ENCODE results near the gene FNDC3A. TPM values are rescaled to one million over a fixed set of nuclear protein-coding genes. Genes with fewer than 3 reads are reported as not detected.

FNDC3A gene
- total RNA-seq, 3 donors from 2014 or later (not counting 1 experiment from before 2014, with no cell fraction given): 38.3 to 46.0 (median 41.5) TPM

DNA sequence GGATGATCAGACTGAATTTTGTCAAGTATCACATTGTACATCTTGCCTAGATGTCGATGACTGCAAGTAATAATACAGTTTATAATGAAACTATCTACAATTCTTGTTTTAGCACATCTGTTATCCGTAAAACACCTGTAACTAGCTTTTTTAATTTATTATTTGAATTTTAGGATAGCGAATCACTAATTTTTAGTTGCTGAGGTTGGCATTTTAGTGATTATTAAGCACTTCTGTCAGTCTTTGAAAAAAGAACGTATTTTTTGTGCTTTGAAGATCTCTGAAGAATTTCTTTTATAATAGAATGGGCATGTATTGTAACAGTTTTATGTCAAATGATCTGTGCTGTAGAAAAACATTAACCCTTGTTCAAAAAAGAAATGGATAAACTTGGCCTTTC lies 232.9 kb downstream of the FNDC3A start:
- Histone ChIP-seq H3K27ac (ENCODE audit: low read length) (no peak overlapping the region), H3K36me3 (ENCODE audit: control insufficient read depth, insufficient read depth, low read length) (peaks cover 43% of the 10 kb centered on the region), H3K27me3 (ENCODE audit: control insufficient read depth, insufficient read depth, low read length) (no peaks in the 10 kb centered on the region), H3K9me3 (ENCODE audit: control insufficient read depth, insufficient read depth, low read length) (no peaks in the 10 kb centered on the region), H3K4me1 (ENCODE audit: control insufficient read depth, insufficient read depth, low read length) (no peaks in the 10 kb centered on the region), H3K4me3 (ENCODE audit: low read length) (no peak overlapping the region)
- intact Hi-C loops (cut with micrococcal nuclease): no loop called here
- no peak for DNase-seq
- Mint-ChIP-seq H3K4me1 (no peaks in the 10 kb centered on the region), H3K27me3 (ENCODE audit: low read depth in 2 of 2) (no peaks in the 10 kb centered on the region), H3K27ac (no peak overlapping the region), H3K9me3 (no peaks in the 10 kb centered on the region), H3K4me3 (no peak overlapping the region), H3K36me3 (peaks cover 11% of the 10 kb centered on the region)
- TF ChIP-seq, protein P1, sequence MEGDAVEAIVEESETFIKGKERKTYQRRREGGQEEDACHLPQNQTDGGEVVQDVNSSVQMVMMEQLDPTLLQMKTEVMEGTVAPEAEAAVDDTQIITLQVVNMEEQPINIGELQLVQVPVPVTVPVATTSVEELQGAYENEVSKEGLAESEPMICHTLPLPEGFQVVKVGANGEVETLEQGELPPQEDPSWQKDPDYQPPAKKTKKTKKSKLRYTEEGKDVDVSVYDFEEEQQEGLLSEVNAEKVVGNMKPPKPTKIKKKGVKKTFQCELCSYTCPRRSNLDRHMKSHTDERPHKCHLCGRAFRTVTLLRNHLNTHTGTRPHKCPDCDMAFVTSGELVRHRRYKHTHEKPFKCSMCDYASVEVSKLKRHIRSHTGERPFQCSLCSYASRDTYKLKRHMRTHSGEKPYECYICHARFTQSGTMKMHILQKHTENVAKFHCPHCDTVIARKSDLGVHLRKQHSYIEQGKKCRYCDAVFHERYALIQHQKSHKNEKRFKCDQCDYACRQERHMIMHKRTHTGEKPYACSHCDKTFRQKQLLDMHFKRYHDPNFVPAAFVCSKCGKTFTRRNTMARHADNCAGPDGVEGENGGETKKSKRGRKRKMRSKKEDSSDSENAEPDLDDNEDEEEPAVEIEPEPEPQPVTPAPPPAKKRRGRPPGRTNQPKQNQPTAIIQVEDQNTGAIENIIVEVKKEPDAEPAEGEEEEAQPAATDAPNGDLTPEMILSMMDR (IDR thresholded peaks at IDR 0.05): no peak
- no peak for ATAC-seq
- 100% methylated on average over 2 of the region's 4 CpGs for whole genome bisulfite sequencing (ENCODE audit: insufficient coverage)

DNA sequence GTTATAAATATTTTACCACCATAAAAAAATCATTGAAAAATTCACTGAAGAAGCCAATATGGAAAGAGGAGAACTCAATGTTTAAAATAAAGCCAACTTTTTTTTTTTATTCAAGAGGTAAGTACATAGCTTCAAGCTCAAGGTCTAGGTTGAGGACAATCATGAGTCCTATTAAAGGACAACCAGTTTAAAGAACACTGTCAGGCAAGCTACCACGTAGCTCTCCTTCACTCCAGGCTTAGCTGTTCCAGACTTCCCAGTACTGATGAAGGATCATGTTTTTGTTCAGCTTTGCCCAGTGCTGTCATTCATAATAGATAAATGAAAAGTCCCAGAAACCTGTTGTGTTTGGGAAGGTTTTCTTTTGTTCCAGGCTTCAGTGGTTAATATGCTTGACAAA lies 234.4 kb downstream of the FNDC3A start:
- Mint-ChIP-seq H3K9me3 (no peaks in the 10 kb centered on the region), H3K27me3 (ENCODE audit: low read depth in 2 of 2) (no peaks in the 10 kb centered on the region), H3K27ac (peak overlapping the region; percentile 18 to 42), H3K4me3 (no peak overlapping the region), H3K36me3 (peaks cover under 1% of the 10 kb centered on the region), H3K4me1 (peaks cover 6 to 8% of the 10 kb centered on the region in 2 donors)
- DNase-seq (no peak), ATAC-seq (no peak)
- intact Hi-C loops (cut with micrococcal nuclease): no loop called here
- 100% methylated on average over 1 of the region's 1 CpG for WGBS (ENCODE audit: insufficient coverage)
- H3K4me1 ChIP-seq (ENCODE audit: control insufficient read depth, insufficient read depth, low read length): peaks cover 7% of the 10 kb centered on the region
- H3K27ac ChIP-seq (ENCODE audit: low read length): no peak overlapping the region
- H3K4me3 ChIP-seq (ENCODE audit: low read length): no peak overlapping the region
- peaks cover 32% of the 10 kb centered on the region for H3K36me3 ChIP-seq (ENCODE audit: control insufficient read depth, insufficient read depth, low read length)
- no peaks in the 10 kb centered on the region for H3K27me3 ChIP-seq (ENCODE audit: control insufficient read depth, insufficient read depth, low read length)
- TF ChIP-seq, protein P1 (IDR thresholded peaks at IDR 0.05): no peak
- H3K9me3 ChIP-seq (ENCODE audit: control insufficient read depth, insufficient read depth, low read length): no peaks in the 10 kb centered on the region

DNA sequence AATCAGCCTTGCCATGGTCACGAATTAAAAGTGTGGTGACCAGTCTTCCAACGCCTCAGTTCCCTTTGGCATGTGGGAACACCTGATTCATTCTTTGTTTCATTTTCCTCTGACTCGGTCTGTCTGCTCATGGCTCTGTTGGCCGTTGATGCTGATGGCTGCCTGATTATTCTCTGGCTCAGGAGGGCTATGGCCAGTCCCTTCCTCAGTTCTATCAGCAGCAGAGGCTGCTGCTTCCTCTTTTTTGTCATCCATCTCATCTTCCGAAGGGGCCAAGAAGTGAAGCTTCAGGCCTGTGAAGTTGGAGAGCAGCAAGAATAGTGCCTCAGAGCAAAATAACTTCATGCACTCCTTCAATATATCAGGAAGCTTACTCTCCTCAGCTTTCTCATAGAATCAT lies 235.0 kb downstream of the FNDC3A start:
- no peak for ATAC-seq
- TF ChIP-seq, protein P1 (IDR thresholded peaks at IDR 0.05): no peak
- Histone ChIP-seq H3K4me1 (ENCODE audit: control insufficient read depth, insufficient read depth, low read length) (peaks cover 10% of the 10 kb centered on the region), H3K9me3 (ENCODE audit: control insufficient read depth, insufficient read depth, low read length) (no peaks in the 10 kb centered on the region), H3K27me3 (ENCODE audit: control insufficient read depth, insufficient read depth, low read length) (no peaks in the 10 kb centered on the region), H3K36me3 (ENCODE audit: control insufficient read depth, insufficient read depth, low read length) (peaks cover 26% of the 10 kb centered on the region), H3K27ac (ENCODE audit: low read length) (no peak overlapping the region), H3K4me3 (ENCODE audit: low read length) (no peak overlapping the region)
- Mint-ChIP-seq H3K9me3 (no peaks in the 10 kb centered on the region), H3K36me3 (no peaks in the 10 kb centered on the region), H3K4me3 (no peak overlapping the region), H3K27me3 (ENCODE audit: low read depth in 2 of 2) (no peaks in the 10 kb centered on the region), H3K27ac (no peak overlapping the region), H3K4me1 (peaks cover 10 to 11% of the 10 kb centered on the region in 2 donors)
- intact Hi-C loops (cut with micrococcal nuclease): no loop called here
- no peak for DNase-seq
- 92% methylated on average over 5 of the region's 5 CpGs for WGBS (ENCODE audit: insufficient coverage)

DNA sequence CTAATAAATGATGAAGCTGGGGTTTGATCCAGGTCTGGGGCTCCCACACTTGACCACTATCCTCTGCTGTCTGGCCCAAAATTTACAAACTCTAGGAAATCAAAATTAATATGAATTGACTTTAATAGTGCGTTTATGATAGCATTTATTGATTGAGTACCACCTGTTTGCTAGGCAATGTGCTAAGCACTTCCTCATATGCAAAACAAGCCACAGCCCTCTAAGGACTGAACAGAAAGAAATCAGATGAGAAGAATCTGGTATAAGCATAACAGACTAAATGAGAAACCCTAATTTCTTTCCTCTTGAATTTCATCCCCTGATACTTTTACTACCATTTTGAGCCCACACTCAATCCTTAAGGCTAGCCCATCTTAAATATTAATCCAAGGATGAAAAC lies 237.8 kb downstream of the FNDC3A start:
- no peaks in the 10 kb centered on the region for H3K9me3 ChIP-seq (ENCODE audit: control insufficient read depth, insufficient read depth, low read length)
- H3K4me3 ChIP-seq (ENCODE audit: low read length): no peak overlapping the region
- ATAC-seq (no peak), DNase-seq (no peak)
- Mint-ChIP-seq H3K4me1 (peaks cover 10 to 11% of the 10 kb centered on the region in 2 donors), H3K27me3 (ENCODE audit: low read depth in 2 of 2) (peaks cover 14 to 19% of the 10 kb centered on the region in 2 donors), H3K4me3 (no peak overlapping the region), H3K9me3 (no peaks in the 10 kb centered on the region), H3K36me3 (no peaks in the 10 kb centered on the region), H3K27ac (no peak overlapping the region)
- no peak overlapping the region for H3K27ac ChIP-seq (ENCODE audit: low read length)
- whole genome bisulfite sequencing (ENCODE audit: insufficient coverage): no CpG with 5 or more reads among the region's 1 CpG
- H3K27me3 ChIP-seq (ENCODE audit: control insufficient read depth, insufficient read depth, low read length): peaks cover 3% of the 10 kb centered on the region
- H3K4me1 ChIP-seq (ENCODE audit: control insufficient read depth, insufficient read depth, low read length): peaks cover 10% of the 10 kb centered on the region
- intact Hi-C loops (cut with micrococcal nuclease): no loop called here
- H3K36me3 ChIP-seq (ENCODE audit: control insufficient read depth, insufficient read depth, low read length): peaks cover 3% of the 10 kb centered on the region
- TF ChIP-seq, protein P1 (IDR thresholded peaks at IDR 0.05): no peak

All from natural killer cell (primary cell).